Pancreas (tissue), 10 donors: ENCODE measurements around the gene ISCA2. TPM values are rescaled to one million over a fixed set of nuclear protein-coding genes. Genes with fewer than 3 reads are reported as not detected.

Source experiments
- ATAC-seq, 4 donors: fragments of 200-7000 bp; cut with Tn5 transposase; one replicate each; pipeline versions ENCODE4 v1.8.0 to v1.9.1; 2020; ENCODE audit warnings: mild to moderate bottlenecking in 4 of 4, moderate library complexity in 4 of 4
- DNase-seq, 6 donors: peaks; one replicate each; pipeline ENCODE4 v3.0.0-alpha.2; 2020
- FAIRE-seq: peaks from 2 replicates; lab custom pipeline; 2012; peaks lifted over from hg19 to GRCh38; lab: Jason Lieb, UNC
- H3K27ac ChIP-seq, 4 donors: fragments of 200-600 bp; sonication (generic); 1 replicate in 3 of 4; 2 replicates in 1 of 4; pipeline versions ENCODE4 v1.5.0 to v1.8.0; 2020
- H3K27me3 ChIP-seq, 4 donors: fragments of 200-600 bp; one replicate each; pipeline ENCODE4 v1.8.0; 2021
- H3K36me3 ChIP-seq, 3 donors: fragments of 200-600 bp; sonication (generic) in 1 of 3; one replicate each; pipeline versions ENCODE4 v1.5.0 to v1.8.0; 2020 to 2021
- H3K4me1 ChIP-seq, 3 donors: fragments of 200-600 bp; one replicate each; pipeline ENCODE4 v1.8.0; 2021
- H3K4me3 ChIP-seq, 4 donors: fragments of 200-600 bp; sonication (generic) in 2 of 4; one replicate each; pipeline versions ENCODE4 v1.5.0 to v1.8.0; 2020 to 2021
- H3K9me3 ChIP-seq, 4 donors: fragments of 200-600 bp; one replicate each; pipeline ENCODE4 v1.8.0; 2021
- CTCF ChIP-seq, 4 donors: fragments of 200-600 bp; sonication (generic) in 3 of 4; IDR thresholded peaks; one replicate each; pipeline versions ENCODE4 v1.5.0 to v1.8.0; 2021; ENCODE audit warnings: antibody characterized with exemption in 4 of 4
- WGBS, 2 donors: extraction: QIAGEN DNeasy Blood & Tissue Kit; methylation state at CpG; one replicate each; pipeline ENCODE4 v1.1.7; 2013; 5-methylcytosine and 5-hydroxymethylcytosine counted together
- intact Hi-C, 3 donors: fragments of 100-400 bp; cut with DNase I; formaldehyde crosslinking; loops; one replicate each; pipeline versions ENCODE4 v1.11.1 to v1.14.2; 2022
- polyA plus RNA-seq, 2 donors: library from polyadenylated mRNA; stranded (reverse); fragments of 200-250 nt; gene quantifications; one replicate each; pipeline ENCODE4 v1.2.3, GENCODE V29; 2013
- total RNA-seq, 6 donors: library from RNA; stranded (reverse); fragmentation: NEBNext Ultra II Directional in 4 of 6; extraction: Animal tissue kit (Norgen Biotek cat#: 25700) in 4 of 6; gene quantifications; one replicate each; pipeline versions ENCODE4 v1.2.1 to v1.2.4, GENCODE V29; 2021 to 2023
- donor health status: healthy with polysubstance abuse.
- donor health status: DM: no; HTN: no; CAD: no; lungs with moderate emphysema.
- donor health status: DM: no; HTN: no; CAD: no.
- donor health status: control.
- donor health status: control.
- donor health status: Bipolar disorder and iron deficiency.
- donor health status: DM: yes; HTN: yes; CAD: no.
- donor health status: DM: no; HTN: no; CAD: no.
- donor health status: DM: no; HTN: no; CAD: no.
- donor health status: DM: yes; HTN: yes; CAD: no.

Gene ISCA2
- total and polyA plus RNA-seq, 8 donors, result 7.7 to 23.4 (median 10.0) TPM

DNA sequence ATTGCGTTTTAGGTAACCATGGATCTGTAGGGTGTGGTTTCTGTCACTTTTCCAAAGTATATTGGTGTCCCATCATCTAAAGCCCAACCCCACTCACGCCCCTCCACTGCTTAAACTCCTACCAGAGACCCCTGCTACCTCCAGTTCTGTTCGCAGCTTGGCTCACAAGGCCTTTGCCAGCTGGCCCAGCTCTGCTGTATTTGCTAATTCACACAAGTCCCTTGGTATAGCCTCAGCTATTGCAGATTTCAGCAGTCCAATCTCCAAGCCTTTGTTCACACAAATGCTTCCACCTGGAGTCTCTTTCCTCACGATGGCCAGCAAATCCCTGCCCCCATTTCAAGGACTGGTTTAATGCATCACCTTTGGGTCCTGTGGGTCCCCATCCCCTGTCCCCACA, 24.2 kb downstream of the ISCA2 start:
- WGBS, 2 donors, result 83 to 84% methylated on average over 4 of the region's 4 CpGs
- no peaks in the 10 kb centered on the region for H3K9me3 ChIP-seq
- ATAC-seq (no peak), FAIRE-seq (no peak), DNase-seq (no peak)
- no peaks in the 10 kb centered on the region for H3K36me3 ChIP-seq
- H3K27ac ChIP-seq, result no peak overlapping the region
- no peak overlapping the region for H3K4me3 ChIP-seq
- H3K4me1 ChIP-seq, result no peaks in the 10 kb centered on the region
- no peak for TF ChIP-seq CTCF (IDR thresholded peaks at IDR 0.05)
- H3K27me3 ChIP-seq, result no peaks in the 10 kb centered on the region
- intact Hi-C loops, result no loop called here

DNA sequence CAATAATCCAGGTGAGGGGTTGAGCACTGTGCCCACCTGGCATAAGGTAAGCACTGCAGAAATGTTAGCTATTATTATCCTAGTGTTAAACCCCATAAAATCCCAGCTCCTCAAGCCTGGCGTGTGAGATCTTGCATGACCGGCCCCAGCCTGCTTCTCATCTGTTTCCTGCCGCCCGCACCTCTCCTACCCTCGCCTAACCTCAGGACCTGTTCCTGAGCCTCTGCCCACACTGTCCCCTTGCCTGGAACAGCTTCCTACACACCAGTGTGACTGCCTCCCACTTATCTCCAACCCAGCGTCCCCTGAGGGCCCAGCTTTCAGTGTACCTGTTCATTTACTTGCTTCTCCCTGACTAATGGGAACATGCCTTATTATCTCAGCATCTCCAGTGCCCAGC, 24.7 kb downstream of the ISCA2 start:
- no peaks in the 10 kb centered on the region for H3K36me3 ChIP-seq
- H3K27ac ChIP-seq, result no peak overlapping the region
- H3K27me3 ChIP-seq, result no peaks in the 10 kb centered on the region
- DNase-seq (peak in 1 of 6 donors; percentile 21), ATAC-seq (no peak), FAIRE-seq (no peak)
- no peaks in the 10 kb centered on the region for H3K9me3 ChIP-seq
- no peak overlapping the region for H3K4me3 ChIP-seq
- intact Hi-C loops, result no loop called here
- TF ChIP-seq CTCF (IDR thresholded peaks at IDR 0.05), result no peak
- H3K4me1 ChIP-seq, result no peaks in the 10 kb centered on the region
- 90 to 92% methylated on average over 6 of the region's 6 CpGs for WGBS, 2 donors

DNA sequence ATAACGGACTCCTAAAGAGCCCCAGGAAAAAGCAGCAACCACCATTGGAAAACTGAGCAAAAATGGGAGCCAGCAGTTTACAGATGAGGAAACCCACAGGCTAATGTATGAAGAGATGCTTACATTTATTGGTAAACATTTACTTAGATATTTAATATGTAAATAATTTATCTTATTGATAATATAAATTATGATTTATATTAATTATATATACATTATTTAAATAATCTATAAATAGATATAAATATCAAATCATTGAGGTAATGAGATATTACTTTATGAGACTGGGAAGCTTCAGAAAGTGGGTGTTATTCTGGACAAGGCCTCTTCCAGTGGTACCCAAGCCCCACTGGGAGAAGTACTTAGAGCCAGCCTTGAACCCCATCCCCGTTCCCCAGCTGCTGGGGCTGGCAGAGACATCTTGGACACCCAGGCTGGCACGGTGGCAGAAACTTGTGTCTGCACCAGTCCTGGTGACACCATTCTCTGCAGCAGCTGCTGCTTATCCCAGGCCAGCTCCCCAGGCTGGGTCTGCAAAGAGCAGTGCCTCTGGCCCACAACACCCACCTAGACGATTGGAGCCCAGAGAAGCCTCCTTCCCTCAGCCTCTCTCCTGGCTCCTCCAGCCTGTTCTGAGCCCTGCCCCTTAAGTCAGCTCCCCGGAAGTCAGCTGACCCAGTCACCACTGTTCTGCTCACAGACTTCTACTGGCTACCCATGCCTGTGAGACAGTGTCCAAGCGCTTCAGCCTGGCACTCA, 25.9 kb downstream of the ISCA2 start:
- no peak for FAIRE-seq
- H3K27me3 ChIP-seq, result no peaks in the 10 kb centered on the region
- H3K4me1 ChIP-seq, result no peaks in the 10 kb centered on the region
- H3K36me3 ChIP-seq, result no peaks in the 10 kb centered on the region
- no peak overlapping the region for H3K4me3 ChIP-seq
- no peak overlapping the region for H3K27ac ChIP-seq
- no peaks in the 10 kb centered on the region for H3K9me3 ChIP-seq
- intact Hi-C loops, result no loop called here
- peak in 1 of 6 donors; percentile 30 for DNase-seq
- no peak for ATAC-seq
- TF ChIP-seq CTCF (IDR thresholded peaks at IDR 0.05), result no peak
- WGBS, 2 donors, result 65 to 78% methylated on average over 6 of the region's 6 CpGs

GRCh38 chr14:74521756-74522155, 28.2 kb downstream of the ISCA2 start:
- 84 to 85% methylated on average over 9 to 10 of the region's 10 CpGs for WGBS, 2 donors
- Histone ChIP-seq H3K4me1 (no peaks in the 10 kb centered on the region), H3K9me3 (no peaks in the 10 kb centered on the region), H3K4me3 (no peak overlapping the region), H3K27ac (no peak overlapping the region), H3K27me3 (no peaks in the 10 kb centered on the region), H3K36me3 (no peaks in the 10 kb centered on the region)
- no peak for FAIRE-seq
- no peak for ATAC-seq
- intact Hi-C loops, result no loop called here
- no peak for TF ChIP-seq CTCF (IDR thresholded peaks at IDR 0.05)
- no peak for DNase-seq

GRCh38 chr14:74522740-74523139, 29.2 kb downstream of the ISCA2 start:
- no peaks in the 10 kb centered on the region for H3K4me1 ChIP-seq
- 86% methylated on average over 7 of the region's 7 CpGs for WGBS, 2 donors
- no peaks in the 10 kb centered on the region for H3K36me3 ChIP-seq
- no peak for TF ChIP-seq CTCF (IDR thresholded peaks at IDR 0.05)
- intact Hi-C loops, result no loop called here
- H3K27me3 ChIP-seq, result no peaks in the 10 kb centered on the region
- no peak for DNase-seq
- H3K27ac ChIP-seq, result no peak overlapping the region
- no peak overlapping the region for H3K4me3 ChIP-seq
- no peak for FAIRE-seq
- ATAC-seq, result no peak
- no peaks in the 10 kb centered on the region for H3K9me3 ChIP-seq
